B cell (primary cell): ENCODE measurements around the gene SNED1. TPM values are rescaled to one million over a fixed set of nuclear protein-coding genes. Genes with fewer than 3 reads are reported as not detected.
A peak's percentile ranks its signal among the peaks of the same experiment; 100 is the strongest.
"Not testable (repeated sequence)": the region's sequence is repeated elsewhere in the genome, so short reads cannot be mapped to it uniquely, and the experiment has no call there.

Experiments used
- ATAC-seq: fragments of 200-7000 bp; cut with Tn5 transposase; one replicate; pipeline ENCODE4 v1.10.0; 2021; ENCODE audit warnings: low read depth, mild to moderate bottlenecking, moderate number of reproducible peaks, moderate library complexity
- CTCF ChIA-PET: fragments of 350-600 bp; sonication (Branson Sonifier 250); formaldehyde crosslinking; loops from one replicate; lab custom pipeline; 2021; ENCODE audit warnings: antibody characterized with exemption, inconsistent platforms; lab: Charles Lee
- POLR2A ChIA-PET: fragments of 350-600 bp; sonication (Branson Sonifier 250); formaldehyde crosslinking; loops from one replicate; lab custom pipeline; 2021; ENCODE audit warnings: antibody characterized with exemption; lab: Charles Lee
- DNase-seq: peaks from one replicate; pipeline ENCODE4 v3.0.0; 2013
- H2AFZ ChIP-seq: 2 replicates; pipeline ENCODE4 v1.6.1; 2012; ENCODE audit warnings: mild to moderate bottlenecking, low read depth, low read length; ENCODE audit not compliant: insufficient read depth, poor library complexity, severe bottlenecking
- H3K27ac ChIP-seq, 2 donors: 1 replicate in 1 of 2; 2 replicates in 1 of 2; pipeline ENCODE4 v1.5.1; 2012 to 2013; ENCODE audit warnings: low read length in 2 of 2, mild to moderate bottlenecking in 2 of 2, moderate library complexity in 1 of 2
- H3K27me3 ChIP-seq, 4 experiments: fragments of 200-600 bp in 1 of 4; sonication (generic) in 1 of 4; replicated peaks in 1 of 4; 1 replicate in 2 of 4; 2 replicates in 2 of 4; pipeline versions ENCODE4 v1.6.1 to v1.7.0; 2013 to 2016; ENCODE audit warnings: low read length in 3 of 4, mild to moderate bottlenecking in 2 of 4, mixed read lengths in 1 of 4, moderate library complexity in 1 of 4; ENCODE audit not compliant: insufficient read depth in 4 of 4, control insufficient read depth in 3 of 4; ENCODE audit errors: control extremely low read depth in 1 of 4
- H3K36me3 ChIP-seq, 2 experiments: replicated peaks in 1 of 2; 1 replicate in 1 of 2; 2 replicates in 1 of 2; pipeline versions ENCODE4 v1.6.1 to v1.7.1; 2013; ENCODE audit warnings: low read length in 1 of 2; ENCODE audit not compliant: insufficient read depth in 2 of 2, control insufficient read depth in 1 of 2; ENCODE audit errors: control extremely low read depth in 1 of 2, extremely low read depth in 1 of 2
- H3K4me1 ChIP-seq, 2 donors: fragments of 200-600 bp in 1 of 2; sonication (generic) in 1 of 2; 1 replicate in 1 of 2; 2 replicates in 1 of 2; pipeline versions ENCODE4 v1.5.1 to v1.6.1; 2013 to 2017; ENCODE audit warnings: low read length in 2 of 2; ENCODE audit not compliant: control insufficient read depth in 2 of 2, insufficient read depth in 2 of 2
- H3K4me2 ChIP-seq: replicated peaks from 2 replicates; pipeline ENCODE3; 2012; ENCODE audit warnings: mild to moderate bottlenecking, low read depth, low read length; ENCODE audit not compliant: poor library complexity, severe bottlenecking
- H3K4me3 ChIP-seq, 5 experiments: fragments of 200-600 bp in 1 of 5; sonication (generic) in 1 of 5; 1 replicate in 3 of 5; 2 replicates in 2 of 5; pipeline versions ENCODE4 v1.5.1 to v1.7.0; 2011 to 2016; ENCODE audit warnings: low read length in 4 of 5, mild to moderate bottlenecking in 4 of 5, low read depth in 2 of 5, control low read depth in 1 of 5, moderate library complexity in 1 of 5; ENCODE audit not compliant: insufficient read depth in 1 of 5; ENCODE audit errors: control extremely low read depth in 1 of 5, extremely low read depth in 1 of 5
- H3K79me2 ChIP-seq: fragments of 200-600 bp; sonication (generic); one replicate; pipeline ENCODE4 v1.6.0; 2016; ENCODE audit warnings: low read length; ENCODE audit not compliant: control insufficient read depth, insufficient read depth
- H3K9ac ChIP-seq: fragments of 200-600 bp; sonication (generic); 2 replicates; pipeline ENCODE4 v1.6.1; 2017; ENCODE audit warnings: mild to moderate bottlenecking, low read length, moderate library complexity
- H3K9me3 ChIP-seq, 3 donors: one replicate each; pipeline versions ENCODE4 v1.6.1 to v1.7.1; 2013; ENCODE audit warnings: low read length in 2 of 3; ENCODE audit not compliant: control insufficient read depth in 2 of 3, insufficient read depth in 1 of 3; ENCODE audit errors: control extremely low read depth in 1 of 3
- H4K20me1 ChIP-seq: 2 replicates; pipeline ENCODE4 v1.6.0; 2012; ENCODE audit warnings: mild to moderate bottlenecking, low read length; ENCODE audit not compliant: insufficient read depth, control insufficient read depth, poor library complexity, severe bottlenecking
- H3K27ac Mint-ChIP-seq: one replicate; pipeline ENCODE4 v1.8.0; 2021; ENCODE audit warnings: mixed read lengths
- H3K27me3 Mint-ChIP-seq: one replicate; pipeline ENCODE4 v1.8.0; 2021; ENCODE audit warnings: mixed read lengths
- H3K4me1 Mint-ChIP-seq: one replicate; pipeline ENCODE4 v1.8.0; 2021; ENCODE audit warnings: mixed read lengths
- H3K4me3 Mint-ChIP-seq: one replicate; pipeline ENCODE4 v1.8.0; 2021; ENCODE audit warnings: mixed read lengths
- H3K9me3 Mint-ChIP-seq: one replicate; pipeline ENCODE4 v1.8.0; 2022; ENCODE audit warnings: mixed read lengths; ENCODE audit not compliant: insufficient read depth
- CTCF ChIP-seq: fragments of 200-600 bp; IDR thresholded peaks from one replicate; pipeline ENCODE4 v1.8.0; 2022; ENCODE audit warnings: antibody characterized with exemption, mild to moderate bottlenecking
- EZH2 ChIP-seq: IDR thresholded peaks from 2 replicates; pipeline ENCODE4 v1.6.1; 2012; ENCODE audit warnings: borderline replicate concordance, low read depth, mild to moderate bottlenecking, moderate library complexity, low read length; ENCODE audit not compliant: insufficient read depth, poor library complexity, severe bottlenecking
- WGBS: methylation state at CpG from one replicate; pipeline ENCODE4 v1.1.5; 2013; ENCODE audit warnings: missing lambda C conversion rate; ENCODE audit not compliant: insufficient coverage; 5-methylcytosine and 5-hydroxymethylcytosine counted together
- intact Hi-C: fragments of 100-400 bp; cut with micrococcal nuclease; formaldehyde crosslinking; loops from one replicate; pipeline ENCODE4 v1.10.0; 2022
- polyA plus RNA-seq: library from polyadenylated mRNA; depleted of rRNA; stranded (reverse); fragments of >200 nt; gene quantifications from 2 replicates; pipeline ENCODE4 v1.2.3, GENCODE V29; 2012
- total RNA-seq, 2 donors: library from RNA; stranded (reverse); fragments of 120-200 nt in 1 of 2; gene quantifications; 1 replicate in 1 of 2; 2 replicates in 1 of 2; pipeline versions ENCODE4 v1.2.3 to v1.2.4, GENCODE V29; 2013 to 2022

Gene SNED1
- total and polyA plus RNA-seq, 2 donors (not counting 1 experiment from before 2014, with no cell fraction given), result 25.5 to 336 TPM

DNA sequence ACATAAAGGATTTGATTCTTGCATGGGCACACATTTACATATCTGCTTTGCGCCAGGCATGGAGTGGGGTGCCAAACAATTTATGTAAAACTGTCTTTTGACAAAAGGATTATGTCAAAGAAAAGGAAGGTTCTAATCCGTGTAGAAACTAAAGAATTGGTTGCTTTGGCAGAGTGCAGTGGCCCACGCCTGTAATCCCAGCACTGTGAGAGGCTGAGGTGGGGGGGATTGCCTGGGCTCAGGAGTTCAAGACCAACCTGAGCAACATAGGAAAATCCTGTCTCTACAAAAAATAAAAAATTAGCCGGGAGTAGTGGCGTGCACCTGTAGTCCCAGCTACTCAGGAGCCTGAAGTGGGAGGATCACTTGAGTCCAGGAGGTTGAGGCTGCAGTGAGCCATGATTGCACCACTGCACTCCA lies 104.8 kb downstream of the SNED1 start:
- 55% methylated on average over 5 of the region's 5 CpGs for WGBS
- H2AFZ ChIP-seq, result peak overlapping the region; percentile 87
- intact Hi-C loops, result loop anchor here (2.0 to 10.0 kb wide), 5 partner anchors 24 to 538 kb away; partner anchors contain the start of genes DUSP28, HDLBP, RNPEPL1 and SEPTIN2
- H3K27me3 Mint-ChIP-seq, result no peaks in the 10 kb centered on the region
- H4K20me1 ChIP-seq, result peaks cover 29% of the 10 kb centered on the region
- peaks cover 44% of the 10 kb centered on the region for H3K79me2 ChIP-seq
- H3K27ac ChIP-seq, result peak overlapping the region; percentile 88 to 89
- H3K9me3 Mint-ChIP-seq, result no peaks in the 10 kb centered on the region
- ChIA-PET CTCF (interaction anchor here (5.0 kb wide), 1 partner anchor 48 kb away, joined by 31 read pairs; the partner anchor contains the start of genes PASK and PPP1R7), POLR2A (interaction anchor here (0.7 kb wide), 1 partner anchor 64 kb away, joined by 4 read pairs; no protein-coding TSS in a partner anchor)
- ATAC-seq (no peak), DNase-seq (no peak)
- peak overlapping the region; percentile 98 for H3K4me3 Mint-ChIP-seq
- peak overlapping the region; percentile 89 for H3K9ac ChIP-seq
- H3K4me1 ChIP-seq, result peaks cover 43 to 59% of the 10 kb centered on the region in 2 donors
- peaks cover 4 to 29% of the 10 kb centered on the region in 2 experiments for H3K36me3 ChIP-seq
- peak overlapping the region; percentile 73 to 95 (median 93) for H3K4me3 ChIP-seq
- H3K27ac Mint-ChIP-seq, result peak overlapping the region; percentile 97
- H3K27me3 ChIP-seq, result no peaks in the 10 kb centered on the region
- peak overlapping the region; percentile 73 for H3K4me2 ChIP-seq
- peaks cover 0 to 1% (median 0%) of the 10 kb centered on the region in 3 donors for H3K9me3 ChIP-seq
- TF ChIP-seq EZH2 (no peak), CTCF (no peak)
- H3K4me1 Mint-ChIP-seq, result peaks cover 46% of the 10 kb centered on the region

- H3K4me3 ChIP-seq, H2AFZ ChIP-seq, H3K4me3 Mint-ChIP-seq, DNase-seq, H3K27me3 ChIP-seq, CTCF ChIA-PET, H3K27me3 Mint-ChIP-seq, H3K9me3 ChIP-seq, H3K27ac ChIP-seq, H3K27ac Mint-ChIP-seq, ATAC-seq, H3K9ac ChIP-seq, H3K9me3 Mint-ChIP-seq, H3K4me2 ChIP-seq: not testable (repeated sequence)
- peaks cover 0 to 15% of the 10 kb centered on the region in 2 experiments for H3K36me3 ChIP-seq
- POLR2A ChIA-PET, result interaction anchor here (0.6 to 0.7 kb wide), 2 partner anchors 10 to 53 kb away, joined by 4 to 8 read pairs; no protein-coding TSS in a partner anchor
- intact Hi-C loops, result loop anchor here (5.0 to 10.0 kb wide), 3 partner anchors 62 to 540 kb away; partner anchors contain the start of genes DUSP28, HDLBP, RNPEPL1 and SEPTIN2
- H3K4me1 ChIP-seq, result peaks cover 42 to 59% of the 10 kb centered on the region in 2 donors
- peaks cover 46% of the 10 kb centered on the region for H3K4me1 Mint-ChIP-seq
- 100% methylated on average over 3 of the region's 10 CpGs for WGBS
- H4K20me1 ChIP-seq, result peaks cover 15% of the 10 kb centered on the region
- H3K79me2 ChIP-seq, result peaks cover 32% of the 10 kb centered on the region
Observed at GRCh38 chr2:241104611-241105010, 106.2 kb downstream of the SNED1 start.
